ENCODE data around the gene ANAPC1. TPM values are rescaled to one million over a fixed set of nuclear protein-coding genes. Genes with fewer than 3 reads are reported as not detected.
"Not testable (repeated sequence)": the region's sequence is repeated elsewhere in the genome, so short reads cannot be mapped to it uniquely, and the experiment has no call there.

ANAPC1 gene
- total and polyA plus RNA-seq, 2 donors (not counting 1 experiment from before 2014, with no cell fraction given) = 16.4 to 69.3 TPM

DNA sequence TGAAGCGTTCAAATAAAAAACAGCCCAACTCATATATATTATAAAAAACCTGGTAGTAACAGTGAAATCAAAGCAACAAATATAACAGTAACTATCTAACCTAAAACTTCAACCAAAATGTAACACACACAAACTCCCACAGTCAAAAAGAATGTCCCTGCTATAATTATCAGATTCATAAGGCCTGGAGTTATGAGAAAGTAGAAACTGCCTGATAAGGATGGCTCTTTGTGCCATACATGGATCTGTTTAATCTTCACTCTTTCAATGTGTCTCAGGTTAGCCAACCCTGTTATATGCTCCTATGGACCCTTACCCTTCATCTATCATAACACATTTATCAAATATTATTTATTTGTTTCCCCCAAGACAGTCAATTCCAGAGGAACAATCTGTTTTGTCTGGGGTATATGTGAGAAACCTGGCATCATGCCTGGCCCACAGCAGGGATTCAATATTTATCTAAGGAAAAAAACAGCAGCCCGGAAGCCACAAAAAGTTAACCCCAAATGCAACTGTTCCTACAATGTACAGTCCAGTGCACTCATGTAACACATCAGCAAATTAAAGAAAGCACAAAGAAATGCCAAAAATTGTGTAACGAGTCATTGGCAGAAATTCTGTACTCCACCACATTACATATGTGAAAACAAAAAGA is 44.2 kb downstream of the ANAPC1 start:
- ATAC-seq (ENCODE audit: low read depth); H3K27me3 Mint-ChIP-seq; H3K27me3 ChIP-seq (replicated peaks in 1 of 4; ENCODE audit: control extremely low read depth in 1 of 4, control insufficient read depth in 3 of 4, insufficient read depth in 4 of 4, low read length in 3 of 4); H3K9me3 Mint-ChIP-seq (ENCODE audit: insufficient read depth); POLR2A ChIA-PET; H3K4me1 Mint-ChIP-seq; H3K4me1 ChIP-seq (ENCODE audit: control insufficient read depth in 2 of 2, insufficient read depth in 2 of 2, low read length in 2 of 2); H4K20me1 ChIP-seq (ENCODE audit: control insufficient read depth, insufficient read depth, low read length, poor library complexity, severe bottlenecking); DNase-seq; H3K4me2 ChIP-seq (replicated peaks; ENCODE audit: low read depth, low read length, poor library complexity, severe bottlenecking); H3K4me3 ChIP-seq (ENCODE audit: control extremely low read depth in 1 of 5, extremely low read depth in 1 of 5, insufficient read depth in 1 of 5, low read depth in 2 of 5, low read length in 4 of 5); H3K9me3 ChIP-seq (ENCODE audit: control extremely low read depth in 1 of 3, control insufficient read depth in 2 of 3, insufficient read depth in 1 of 3, low read length in 2 of 3); H2AFZ ChIP-seq (ENCODE audit: insufficient read depth, low read depth, low read length, poor library complexity, severe bottlenecking); H3K9ac ChIP-seq (ENCODE audit: low read length); CTCF ChIA-PET; H3K27ac Mint-ChIP-seq; H3K4me3 Mint-ChIP-seq; H3K27ac ChIP-seq (ENCODE audit: low read length in 2 of 2); H3K79me2 ChIP-seq (ENCODE audit: control insufficient read depth, insufficient read depth, low read length); intact Hi-C loops (cut with micrococcal nuclease): not testable (repeated sequence)
- H3K36me3 ChIP-seq (replicated peaks in 1 of 2; ENCODE audit: control extremely low read depth in 1 of 2, control insufficient read depth in 1 of 2, extremely low read depth in 1 of 2, insufficient read depth in 2 of 2, low read length in 1 of 2) = peaks cover 1 to 16% of the 10 kb centered on the region in 2 experiments
- no CpG with 5 or more reads among the region's 3 CpGs for WGBS (ENCODE audit: insufficient coverage)

DNA sequence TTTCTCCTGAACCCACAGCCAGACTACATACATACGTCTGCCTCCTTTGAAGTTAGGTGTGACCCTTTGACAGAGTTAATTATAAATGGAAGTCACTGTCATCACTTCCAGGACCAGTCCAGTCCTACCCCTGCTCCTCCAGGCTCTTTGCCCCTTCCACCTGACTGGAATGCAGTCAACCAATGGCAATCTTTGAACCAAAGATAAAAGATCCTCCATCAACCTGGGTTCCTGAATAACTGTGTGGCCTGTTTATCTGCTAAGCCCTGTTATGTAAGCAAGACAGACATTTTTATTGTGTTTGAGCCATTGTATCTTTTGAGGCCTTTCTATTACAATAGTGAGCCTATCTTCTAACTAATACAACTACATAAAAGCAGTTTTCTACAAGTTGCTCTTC is 45.0 kb downstream of the ANAPC1 start:
- H3K9me3 ChIP-seq (ENCODE audit: control extremely low read depth in 1 of 3, control insufficient read depth in 2 of 3, insufficient read depth in 1 of 3, low read length in 2 of 3); H3K9me3 Mint-ChIP-seq (ENCODE audit: insufficient read depth); ATAC-seq (ENCODE audit: low read depth); intact Hi-C loops (cut with micrococcal nuclease); H3K4me2 ChIP-seq (replicated peaks; ENCODE audit: low read depth, low read length, poor library complexity, severe bottlenecking); CTCF ChIA-PET; H3K27me3 Mint-ChIP-seq; H3K4me1 Mint-ChIP-seq; H4K20me1 ChIP-seq (ENCODE audit: control insufficient read depth, insufficient read depth, low read length, poor library complexity, severe bottlenecking); H3K4me3 ChIP-seq (ENCODE audit: control extremely low read depth in 1 of 5, extremely low read depth in 1 of 5, insufficient read depth in 1 of 5, low read depth in 2 of 5, low read length in 4 of 5); H3K27ac ChIP-seq (ENCODE audit: low read length in 2 of 2); H3K4me1 ChIP-seq (ENCODE audit: control insufficient read depth in 2 of 2, insufficient read depth in 2 of 2, low read length in 2 of 2); H3K27me3 ChIP-seq (replicated peaks in 1 of 4; ENCODE audit: control extremely low read depth in 1 of 4, control insufficient read depth in 3 of 4, insufficient read depth in 4 of 4, low read length in 3 of 4); H3K27ac Mint-ChIP-seq; H2AFZ ChIP-seq (ENCODE audit: insufficient read depth, low read depth, low read length, poor library complexity, severe bottlenecking); DNase-seq; POLR2A ChIA-PET; H3K4me3 Mint-ChIP-seq; H3K9ac ChIP-seq (ENCODE audit: low read length); H3K79me2 ChIP-seq (ENCODE audit: control insufficient read depth, insufficient read depth, low read length): not testable (repeated sequence)
- peaks cover 1 to 17% of the 10 kb centered on the region in 2 experiments for H3K36me3 ChIP-seq (replicated peaks in 1 of 2; ENCODE audit: control extremely low read depth in 1 of 2, control insufficient read depth in 1 of 2, extremely low read depth in 1 of 2, insufficient read depth in 2 of 2, low read length in 1 of 2)
- no CpG with 5 or more reads among the region's 1 CpG for WGBS (ENCODE audit: insufficient coverage)

GRCh38 chr2:111834221-111834620 is 49.8 kb downstream of the ANAPC1 start:
- H3K4me1 ChIP-seq (ENCODE audit: control insufficient read depth in 2 of 2, insufficient read depth in 2 of 2, low read length in 2 of 2); ATAC-seq (ENCODE audit: low read depth); H3K4me2 ChIP-seq (replicated peaks; ENCODE audit: low read depth, low read length, poor library complexity, severe bottlenecking); H3K9ac ChIP-seq (ENCODE audit: low read length); H3K9me3 Mint-ChIP-seq (ENCODE audit: insufficient read depth); H3K27me3 Mint-ChIP-seq; H3K27me3 ChIP-seq (replicated peaks in 1 of 4; ENCODE audit: control extremely low read depth in 1 of 4, control insufficient read depth in 3 of 4, insufficient read depth in 4 of 4, low read length in 3 of 4); H3K79me2 ChIP-seq (ENCODE audit: control insufficient read depth, insufficient read depth, low read length); DNase-seq; H2AFZ ChIP-seq (ENCODE audit: insufficient read depth, low read depth, low read length, poor library complexity, severe bottlenecking); H3K27ac Mint-ChIP-seq; H4K20me1 ChIP-seq (ENCODE audit: control insufficient read depth, insufficient read depth, low read length, poor library complexity, severe bottlenecking); CTCF ChIA-PET; POLR2A ChIA-PET; H3K4me1 Mint-ChIP-seq; H3K4me3 Mint-ChIP-seq; intact Hi-C loops (cut with micrococcal nuclease); H3K4me3 ChIP-seq (ENCODE audit: control extremely low read depth in 1 of 5, extremely low read depth in 1 of 5, insufficient read depth in 1 of 5, low read depth in 2 of 5, low read length in 4 of 5); H3K27ac ChIP-seq (ENCODE audit: low read length in 2 of 2); H3K9me3 ChIP-seq (ENCODE audit: control extremely low read depth in 1 of 3, control insufficient read depth in 2 of 3, insufficient read depth in 1 of 3, low read length in 2 of 3): not testable (repeated sequence)
- WGBS (ENCODE audit: insufficient coverage) = no CpG with 5 or more reads among the region's 3 CpGs
- peaks cover 1 to 21% of the 10 kb centered on the region in 2 experiments for H3K36me3 ChIP-seq (replicated peaks in 1 of 2; ENCODE audit: control extremely low read depth in 1 of 2, control insufficient read depth in 1 of 2, extremely low read depth in 1 of 2, insufficient read depth in 2 of 2, low read length in 1 of 2)

- H3K9ac ChIP-seq (ENCODE audit: low read length); H3K4me3 ChIP-seq (ENCODE audit: control extremely low read depth in 1 of 5, extremely low read depth in 1 of 5, insufficient read depth in 1 of 5, low read depth in 2 of 5, low read length in 4 of 5); H3K27me3 Mint-ChIP-seq; H4K20me1 ChIP-seq (ENCODE audit: control insufficient read depth, insufficient read depth, low read length, poor library complexity, severe bottlenecking); H3K27me3 ChIP-seq (replicated peaks in 1 of 4; ENCODE audit: control extremely low read depth in 1 of 4, control insufficient read depth in 3 of 4, insufficient read depth in 4 of 4, low read length in 3 of 4); POLR2A ChIA-PET; H3K4me1 ChIP-seq (ENCODE audit: control insufficient read depth in 2 of 2, insufficient read depth in 2 of 2, low read length in 2 of 2); H3K4me1 Mint-ChIP-seq; H3K27ac Mint-ChIP-seq; intact Hi-C loops (cut with micrococcal nuclease); ATAC-seq (ENCODE audit: low read depth); H3K9me3 ChIP-seq (ENCODE audit: control extremely low read depth in 1 of 3, control insufficient read depth in 2 of 3, insufficient read depth in 1 of 3, low read length in 2 of 3); CTCF ChIA-PET; H3K4me2 ChIP-seq (replicated peaks; ENCODE audit: low read depth, low read length, poor library complexity, severe bottlenecking); H3K9me3 Mint-ChIP-seq (ENCODE audit: insufficient read depth); H3K27ac ChIP-seq (ENCODE audit: low read length in 2 of 2); H3K4me3 Mint-ChIP-seq; H3K79me2 ChIP-seq (ENCODE audit: control insufficient read depth, insufficient read depth, low read length); H2AFZ ChIP-seq (ENCODE audit: insufficient read depth, low read depth, low read length, poor library complexity, severe bottlenecking); DNase-seq: not testable (repeated sequence)
- peaks cover 1 to 21% of the 10 kb centered on the region in 2 experiments for H3K36me3 ChIP-seq (replicated peaks in 1 of 2; ENCODE audit: control extremely low read depth in 1 of 2, control insufficient read depth in 1 of 2, extremely low read depth in 1 of 2, insufficient read depth in 2 of 2, low read length in 1 of 2)
- no CpG with 5 or more reads among the region's 1 CpG for WGBS (ENCODE audit: insufficient coverage)
Measured at GRCh38 chr2:111830479-111830878, 53.5 kb downstream of the ANAPC1 start.
